Right renal pelvis (tissue), 4 donors: Measurements from ENCODE around the gene FMNL2. TPM values are rescaled to one million over a fixed set of nuclear protein-coding genes. Genes with fewer than 3 reads are reported as not detected.
A peak's percentile ranks its signal among the peaks of the same experiment; 100 is the strongest.
"Not testable (repeated sequence)": the region's sequence is repeated elsewhere in the genome, so short reads cannot be mapped to it uniquely, and the experiment has no call there.

Source experiments
- DNase-seq, 4 donors: peaks; one replicate each; pipeline ENCODE4 v3.0.0-alpha.2; 2013; ENCODE audit warnings: low read depth in 4 of 4, low spot score in 3 of 4, missing footprints in 1 of 4
- polyA plus RNA-seq, 4 donors: library from polyadenylated mRNA; unstranded; fragments of 120-200 nt; gene quantifications; one replicate each; pipeline ENCODE4 v1.2.1, GENCODE V29; 2013; ENCODE audit not compliant: insufficient read length in 4 of 4

Gene FMNL2
- polyA plus RNA-seq, 4 donors: 87.8 to 108 (median 103) TPM

DNA sequence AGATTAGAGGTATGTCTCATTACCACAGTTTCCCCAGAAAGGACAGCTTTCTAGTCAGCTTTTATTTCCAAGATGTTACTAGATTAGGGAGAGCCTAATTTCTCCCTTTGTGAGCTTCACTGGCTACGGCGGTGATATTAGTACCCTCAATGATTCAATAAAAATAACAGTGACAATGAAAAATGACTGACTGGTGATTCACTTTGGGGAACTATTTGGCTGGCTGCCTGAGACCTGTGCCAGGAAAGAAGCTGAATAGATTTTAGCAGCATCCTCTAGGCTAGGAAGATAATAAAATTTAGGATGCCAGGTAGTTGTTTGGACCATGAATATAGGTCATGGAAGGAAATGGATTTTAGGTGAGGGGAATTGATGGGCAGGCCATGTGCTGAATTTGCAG lies 178.7 kb downstream of the FMNL2 start:
- DNase-seq: no peak

DNA sequence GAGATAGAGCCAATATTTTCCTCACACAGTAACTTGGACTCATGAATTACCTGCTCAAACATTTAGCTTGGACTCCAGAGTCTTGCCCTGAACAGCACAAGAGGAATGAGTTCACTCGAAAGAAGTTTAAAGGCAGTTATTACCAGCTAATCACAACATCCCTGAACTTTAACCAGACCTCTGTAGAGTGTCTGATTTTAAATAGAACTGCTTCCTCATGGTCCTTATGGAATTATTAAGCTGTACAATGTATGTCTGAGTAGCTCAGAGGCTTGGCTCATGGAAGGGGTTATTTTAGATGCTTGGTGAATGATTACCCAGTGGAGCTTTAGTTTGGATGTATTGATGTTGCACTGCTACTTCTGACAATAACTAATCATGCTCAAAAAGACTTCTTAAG lies 183.1 kb downstream of the FMNL2 start:
- no peak for DNase-seq

DNA sequence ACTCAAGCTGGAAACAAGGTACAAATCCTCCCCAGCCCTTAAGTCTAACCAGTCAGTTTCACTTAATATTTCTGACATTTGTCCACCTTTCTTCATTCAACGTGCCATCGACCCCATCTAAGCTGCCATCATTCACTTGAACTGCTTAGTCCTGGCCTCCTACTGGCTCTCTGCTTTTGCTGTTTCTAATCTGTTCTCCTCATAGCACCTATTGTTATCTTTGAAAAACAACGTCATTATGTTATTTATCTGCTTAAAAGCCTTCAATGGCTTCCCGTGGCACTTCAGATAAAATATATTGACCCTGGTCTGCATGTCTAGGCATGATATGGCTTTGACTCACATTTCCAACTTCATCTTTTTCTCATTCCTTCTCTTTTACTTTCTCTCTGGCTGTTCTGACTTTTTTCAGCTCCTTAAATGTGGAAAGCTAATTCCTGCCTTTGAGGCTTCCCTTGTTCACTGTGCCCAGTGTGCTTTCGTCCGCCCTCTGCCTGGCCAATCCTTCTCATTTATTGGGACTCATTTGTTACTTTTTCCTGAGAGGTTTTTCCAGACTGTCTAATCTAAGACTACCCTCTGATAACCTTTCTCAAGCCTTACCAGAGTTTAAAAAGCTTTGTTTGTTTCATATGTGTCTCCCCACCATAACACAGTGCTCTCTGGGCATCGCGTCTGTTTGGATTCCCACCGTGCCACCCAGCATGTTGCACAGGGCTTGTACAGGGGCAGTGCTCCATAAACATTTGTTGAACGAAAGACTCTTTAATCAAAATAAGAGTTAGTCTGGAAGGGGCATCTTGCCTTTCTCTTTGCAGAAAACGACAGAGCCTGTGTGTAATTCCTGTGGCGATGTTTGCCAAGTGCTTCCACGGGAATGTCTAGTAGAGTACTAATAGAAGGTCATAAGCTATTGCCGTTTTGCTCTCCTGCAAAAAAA lies 183.9 kb downstream of the FMNL2 start:
- DNase-seq: no peak

DNA sequence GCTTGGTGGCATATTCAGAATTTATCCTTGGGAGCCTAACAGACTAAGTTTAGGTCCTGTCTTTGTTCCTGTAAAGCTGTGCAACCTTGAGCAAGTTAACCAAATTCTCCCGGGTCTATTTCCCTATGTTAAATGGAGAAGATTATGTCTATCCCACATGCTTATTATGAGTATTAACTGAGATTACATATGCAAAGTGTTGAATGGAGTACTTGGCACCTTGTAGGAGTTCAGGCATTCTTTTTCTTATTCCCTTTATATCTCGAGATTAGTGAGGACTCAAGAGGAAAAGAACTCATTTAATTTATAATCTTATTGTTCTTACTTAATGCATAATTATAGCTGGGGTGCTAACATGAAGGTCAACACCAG lies 184.6 kb downstream of the FMNL2 start:
- no peak for DNase-seq

DNA sequence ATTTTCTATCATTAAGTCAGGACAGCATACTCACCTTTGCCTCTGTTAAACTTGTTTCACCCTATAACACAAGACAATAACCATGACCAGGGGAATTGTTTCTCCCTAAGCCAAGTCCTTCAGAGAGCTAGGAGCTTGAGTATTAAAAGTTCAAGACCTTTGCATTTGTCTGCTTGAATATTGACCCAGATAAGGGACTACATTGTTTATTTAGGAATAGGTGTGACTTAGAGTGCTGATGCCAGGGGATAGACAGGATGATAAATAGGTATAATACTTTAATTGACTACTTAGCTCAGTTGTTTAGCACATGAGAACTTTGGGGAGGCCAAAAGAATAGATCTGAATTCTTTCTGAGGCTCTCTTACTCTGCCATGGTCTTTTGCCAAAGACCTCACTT lies 185.8 kb downstream of the FMNL2 start:
- DNase-seq: no peak

DNA sequence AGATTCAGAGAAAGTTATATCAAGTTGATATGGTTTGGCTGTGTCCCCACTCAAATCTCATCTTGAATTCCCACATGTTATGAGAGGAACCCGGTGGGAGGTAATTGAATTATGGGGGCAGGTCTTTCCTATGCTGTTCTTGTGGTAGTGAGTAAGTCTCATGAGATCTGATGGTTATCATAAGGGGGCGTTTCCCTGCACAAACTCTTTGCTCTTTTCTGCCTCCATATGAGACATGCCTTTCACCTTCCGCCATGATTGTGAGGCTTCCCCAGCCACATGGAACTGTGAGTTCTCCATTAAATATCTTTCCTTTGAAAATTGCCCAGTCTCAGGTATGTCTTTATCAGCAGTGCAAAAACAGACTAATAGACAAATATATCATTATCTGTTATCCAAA lies 187.5 kb downstream of the FMNL2 start:
- DNase-seq: not testable (repeated sequence)

DNA sequence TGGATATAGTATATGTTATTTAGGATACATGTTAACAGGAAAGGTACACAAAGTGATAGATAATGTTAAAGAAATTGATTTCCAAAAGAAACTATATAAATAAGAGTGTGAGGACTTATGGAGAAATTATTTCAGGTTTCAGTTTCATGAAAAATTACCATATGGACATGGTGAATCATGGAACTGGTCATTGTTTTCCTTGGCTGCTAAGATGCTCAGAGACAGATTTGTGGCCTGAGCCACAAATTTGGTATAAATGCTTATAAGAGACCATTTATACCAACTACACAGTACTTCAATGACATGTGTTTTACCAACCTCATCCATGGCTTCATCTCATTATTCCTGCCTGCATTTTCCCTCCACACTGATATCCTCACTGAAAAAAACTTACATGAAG lies 188.1 kb downstream of the FMNL2 start:
- no peak for DNase-seq

DNA sequence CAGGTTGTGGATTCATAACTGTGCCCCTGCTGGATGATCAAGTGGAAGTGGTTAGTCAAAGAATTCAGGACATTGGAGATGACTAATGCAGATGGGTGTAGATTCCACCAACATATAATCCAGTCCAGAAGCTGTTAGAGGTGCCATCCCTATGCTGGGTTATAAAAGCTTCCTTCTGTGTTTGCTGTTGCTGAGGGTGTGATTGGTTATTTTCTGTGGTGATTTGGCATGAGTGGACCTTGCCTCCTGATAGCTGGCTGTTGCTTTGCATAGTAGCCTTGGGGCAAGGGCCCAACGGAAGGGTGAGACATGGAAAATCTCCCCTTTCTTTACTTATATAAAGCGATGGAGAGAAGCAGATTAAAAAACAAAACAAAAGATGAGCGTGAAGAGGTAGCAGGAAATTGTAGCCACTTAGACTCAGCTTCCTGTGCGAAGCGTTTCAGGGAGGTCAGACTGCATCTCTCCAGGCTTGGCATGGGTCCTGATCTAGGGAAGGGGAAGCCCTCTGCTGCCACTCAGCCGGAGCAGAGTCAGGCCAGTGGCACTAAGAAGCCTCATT lies 190.4 kb downstream of the FMNL2 start:
- no peak for DNase-seq

DNA sequence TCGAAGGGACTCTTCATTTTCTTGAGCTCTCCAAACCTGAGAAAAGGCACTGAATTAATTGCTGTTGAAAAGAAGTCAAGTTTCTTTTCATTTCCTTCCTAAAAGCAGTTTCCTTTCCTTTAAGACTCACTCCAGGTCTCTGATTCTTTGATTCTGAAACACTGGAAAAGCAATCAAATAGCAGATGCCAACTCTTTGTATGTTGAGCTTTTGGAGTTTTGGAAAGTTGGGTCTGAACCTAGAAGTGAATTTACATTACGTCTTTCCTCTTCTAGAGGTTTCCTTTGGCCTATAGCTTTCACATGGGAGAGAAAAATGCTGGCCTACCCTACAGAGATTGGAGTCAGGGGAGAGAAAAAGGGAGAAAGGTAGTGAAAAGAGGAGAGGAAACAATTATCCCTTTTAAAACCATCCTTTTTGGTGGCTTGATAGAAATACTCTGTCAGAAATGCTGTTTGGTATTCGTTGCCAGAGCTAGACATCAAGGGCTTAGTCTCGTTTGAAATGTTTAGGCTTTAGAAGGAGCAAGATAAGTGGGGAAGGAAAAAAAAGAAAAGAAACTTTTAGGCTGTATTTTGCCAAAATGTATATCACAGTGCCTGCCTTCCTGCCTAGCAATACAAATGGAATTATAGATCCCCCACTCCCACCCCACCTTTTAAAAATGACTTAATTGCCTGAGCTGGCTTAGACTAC lies 194.6 kb downstream of the FMNL2 start:
- DNase-seq: no peak

DNA sequence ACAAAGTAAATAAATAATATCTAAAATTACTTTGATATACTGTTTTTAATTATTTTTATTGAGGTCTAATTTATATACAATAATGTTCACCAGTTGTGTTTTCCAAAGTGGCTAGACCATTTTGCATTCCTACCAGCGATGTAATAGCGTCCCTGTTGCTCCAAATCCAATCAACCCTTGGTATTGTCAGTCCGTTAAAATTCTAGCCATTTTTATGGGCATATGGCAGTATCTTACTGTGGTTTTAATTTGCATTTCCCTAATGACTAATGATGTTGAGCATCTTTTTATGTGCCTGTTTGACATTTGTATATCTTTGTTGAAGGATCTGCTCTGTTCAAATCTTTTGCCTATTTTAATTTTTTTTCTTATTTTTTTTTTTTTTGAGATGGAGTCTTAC lies 197.3 kb downstream of the FMNL2 start:
- DNase-seq: no peak

DNA sequence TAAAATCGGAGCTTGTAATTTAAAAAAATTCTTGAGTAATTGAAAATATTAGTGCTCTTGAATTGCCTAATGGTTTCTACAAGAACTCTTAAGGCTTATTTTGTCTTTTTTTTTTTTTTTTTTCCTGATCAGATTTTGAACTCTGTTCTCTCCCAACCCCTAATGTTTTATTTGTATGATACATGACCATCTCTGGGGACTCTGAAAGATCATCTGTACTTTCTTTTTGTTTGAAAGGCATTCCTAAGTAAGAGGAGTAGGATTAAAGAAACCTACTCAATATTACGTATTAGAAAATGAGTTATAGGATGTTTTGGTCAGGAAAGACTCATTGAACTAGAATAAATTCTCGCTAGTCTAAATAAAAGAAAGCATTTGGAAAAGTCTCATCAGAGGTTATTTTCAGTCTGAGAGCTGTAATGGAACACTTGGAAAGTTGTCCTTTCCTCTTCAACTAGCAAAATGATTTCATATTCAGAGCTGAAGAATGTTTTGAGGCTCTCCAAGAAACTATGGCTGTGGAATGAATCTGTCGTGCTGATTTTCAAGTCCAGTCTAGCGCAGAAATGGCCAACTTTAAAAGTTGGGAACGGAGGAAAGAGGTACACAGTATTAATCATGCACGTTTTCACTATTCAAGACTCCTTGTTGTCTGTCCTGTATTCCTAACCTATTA lies 199.6 kb downstream of the FMNL2 start:
- no peak for DNase-seq

DNA sequence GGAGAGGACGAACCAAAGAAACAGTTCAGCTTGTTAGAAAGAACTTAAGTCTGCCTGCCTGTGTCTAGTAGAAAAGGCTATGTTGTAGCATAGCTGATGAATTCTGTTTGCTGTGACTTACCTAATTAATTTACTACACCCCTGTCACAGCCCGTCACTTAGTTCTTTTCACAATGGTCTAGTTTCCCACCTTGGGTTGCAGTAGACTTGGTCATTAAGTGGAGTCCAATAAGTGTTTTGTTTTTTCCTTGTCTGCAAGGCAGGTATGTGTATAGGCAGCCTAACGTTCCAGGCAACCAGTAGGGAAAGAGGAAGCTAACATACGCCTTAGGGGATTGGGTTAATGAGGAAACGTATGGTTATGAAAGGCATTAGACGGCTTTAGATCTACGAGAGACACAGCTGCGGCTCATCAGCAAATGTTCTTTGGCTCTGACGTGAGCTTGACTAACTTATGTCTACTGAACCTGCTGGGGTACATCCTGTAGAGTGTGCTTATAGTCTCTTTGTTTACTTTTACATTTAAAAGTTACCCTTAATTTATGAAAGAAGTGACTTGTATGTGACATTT lies 202.2 kb downstream of the FMNL2 start:
- no peak for DNase-seq

DNA sequence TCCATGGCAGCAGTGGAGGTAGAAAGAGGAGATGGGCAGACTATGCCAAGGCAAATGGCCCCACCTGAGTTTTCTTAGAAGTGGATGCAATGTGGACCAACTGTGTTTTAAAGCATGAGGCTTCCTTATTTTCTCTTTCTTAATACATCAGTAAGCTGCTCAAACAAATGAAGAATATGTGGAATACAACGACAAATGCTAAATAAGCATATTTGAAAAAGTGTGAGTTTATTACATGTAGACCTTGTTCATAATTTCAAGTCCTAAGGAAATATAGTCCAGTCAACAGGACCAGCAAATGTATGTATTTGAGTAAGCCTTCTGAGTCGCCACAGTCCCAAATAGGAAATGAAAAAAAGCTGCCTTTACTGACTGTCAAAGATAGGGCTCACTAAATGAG lies 204.4 kb downstream of the FMNL2 start:
- DNase-seq: no peak

DNA sequence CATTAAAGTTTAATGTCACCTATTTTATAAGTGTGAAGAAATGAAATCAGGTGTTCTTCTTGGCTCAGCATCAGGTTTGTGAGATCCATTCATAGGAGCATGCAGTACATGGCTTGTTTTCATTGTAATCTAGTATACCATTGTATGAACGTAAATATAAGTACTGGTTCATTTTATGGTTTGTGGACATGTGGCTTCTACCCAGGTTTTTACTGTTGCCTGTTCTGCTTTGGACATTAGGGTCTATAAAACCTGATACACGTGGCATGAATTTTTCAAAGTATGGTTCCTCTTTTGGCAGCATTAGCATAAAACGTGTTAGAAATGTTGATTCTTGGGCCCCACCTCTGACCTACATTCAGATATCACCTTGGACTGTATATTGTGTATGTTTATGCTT lies 206.7 kb downstream of the FMNL2 start:
- no peak for DNase-seq

DNA sequence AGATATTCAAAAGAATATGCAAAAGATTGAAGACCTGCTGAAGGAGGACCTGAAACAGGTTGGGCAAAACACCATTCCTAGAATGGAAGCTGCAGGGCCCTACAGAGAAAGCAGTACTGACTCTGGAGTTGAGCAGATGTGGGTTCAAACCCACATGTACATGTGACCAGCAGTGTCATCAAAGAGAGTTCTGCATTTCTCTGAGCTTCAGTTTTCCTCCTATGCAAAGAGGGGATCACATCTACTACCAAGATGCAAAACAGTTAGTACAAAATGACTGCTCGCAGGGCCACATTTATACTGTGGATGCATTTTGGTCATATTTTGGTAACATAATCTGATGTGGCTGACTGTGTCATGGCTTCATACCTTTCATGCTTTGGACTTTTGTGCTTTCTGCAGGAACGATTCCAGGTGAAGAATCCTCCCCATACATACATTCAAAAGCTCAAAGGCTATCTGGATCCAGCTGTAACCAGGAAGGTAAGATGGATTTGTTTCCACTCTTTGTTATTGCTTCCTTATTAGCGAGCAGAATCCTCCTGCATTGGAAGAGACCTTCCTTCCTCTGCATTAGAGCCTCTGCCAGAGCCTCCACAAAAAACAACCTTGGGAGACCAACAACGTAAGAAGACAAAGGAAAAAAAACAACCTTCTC lies 207.5 kb downstream of the FMNL2 start:
- no peak for DNase-seq

DNA sequence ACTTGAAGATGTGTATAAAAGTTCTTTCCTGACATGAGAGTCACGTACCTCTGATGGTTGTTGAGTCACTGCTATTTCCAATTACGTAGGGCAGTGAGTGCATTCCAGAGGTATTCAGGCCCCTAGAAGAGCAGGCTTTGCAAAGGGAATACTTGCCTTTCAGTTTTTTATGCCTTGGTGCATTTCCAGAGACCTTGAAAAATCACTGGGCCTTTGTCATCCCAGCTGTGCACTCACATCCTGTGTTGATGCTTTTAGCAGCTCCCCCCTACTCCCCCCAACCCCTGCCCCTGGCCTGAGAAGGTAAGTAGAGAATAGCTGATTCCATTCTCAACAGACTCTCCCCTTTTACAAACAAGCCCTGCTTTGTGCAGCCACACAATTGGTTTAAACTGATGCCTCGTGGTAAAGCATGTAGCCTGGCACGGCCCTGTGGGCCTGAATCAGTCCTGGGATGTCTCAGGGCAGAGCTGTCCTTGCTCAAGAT lies 208.1 kb downstream of the FMNL2 start:
- peak in 2 of 4 donors; percentile 38 to 39 for DNase-seq

DNA sequence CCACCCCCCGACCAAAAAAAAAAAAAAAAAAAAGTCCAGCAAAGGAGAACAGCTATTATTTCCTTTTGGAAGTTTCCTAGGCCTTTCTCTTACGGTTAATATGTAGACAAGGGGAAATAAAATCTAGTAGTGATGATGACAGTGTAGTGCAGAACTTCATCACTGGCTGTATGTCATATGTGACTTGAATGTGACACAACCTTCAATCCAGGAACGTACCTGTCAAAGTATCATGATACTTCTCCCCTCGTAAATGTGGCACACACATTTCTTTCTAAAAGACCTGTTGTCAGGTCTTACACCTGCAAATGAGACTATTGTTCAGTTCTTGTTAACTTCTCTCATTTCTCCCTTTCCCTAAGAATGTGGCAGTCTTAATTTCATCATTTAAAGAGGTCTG lies 208.7 kb downstream of the FMNL2 start:
- DNase-seq: no peak

DNA sequence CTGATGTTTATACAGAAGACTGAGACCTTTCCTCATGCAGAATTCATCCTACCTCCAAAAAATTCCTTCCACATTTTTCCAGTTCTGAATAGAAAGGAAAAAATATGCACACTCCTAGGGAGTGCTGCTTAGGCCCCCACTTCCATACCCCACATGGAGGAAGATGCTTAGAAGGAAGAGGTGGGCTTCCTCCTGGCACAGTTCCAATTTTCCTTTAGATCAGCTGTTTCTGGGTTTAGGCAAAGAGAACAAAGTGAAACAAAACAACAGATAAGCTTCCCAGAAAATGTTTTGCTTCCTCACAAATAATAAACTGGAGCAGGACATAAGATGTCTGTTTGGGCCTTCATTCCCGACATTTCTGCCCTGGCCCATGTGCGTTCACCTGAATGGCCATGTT lies 209.7 kb downstream of the FMNL2 start:
- DNase-seq: no peak

DNA sequence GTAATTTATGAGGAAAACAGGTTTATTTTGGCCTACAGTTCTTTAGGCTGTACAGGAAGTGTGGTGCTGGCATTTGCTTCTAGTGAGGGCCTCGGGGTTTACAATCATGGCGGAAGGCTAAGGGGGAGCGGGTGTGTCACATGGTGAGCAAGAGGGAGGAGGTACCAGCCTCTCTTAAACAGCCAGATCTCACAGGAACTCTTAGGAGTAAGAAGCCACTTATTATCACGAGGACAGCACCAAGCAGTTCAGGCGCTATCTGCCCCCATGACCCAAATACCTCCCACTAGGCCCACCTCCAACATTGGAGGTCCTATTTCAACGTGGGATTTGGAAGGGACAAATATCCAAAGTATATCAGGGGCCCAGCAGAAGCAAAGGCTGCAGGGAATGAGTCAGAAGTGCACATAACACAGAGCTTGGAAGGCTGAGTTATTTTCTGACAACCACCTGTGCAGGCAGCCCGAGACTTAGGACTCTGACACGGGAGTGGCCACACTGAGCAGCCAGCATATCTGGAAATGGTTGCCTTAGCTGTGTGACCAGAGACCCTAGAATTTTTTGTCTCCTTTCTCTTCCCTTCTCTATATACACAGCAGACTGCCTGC lies 211.4 kb downstream of the FMNL2 start:
- no peak for DNase-seq
